GM21360 (cell line): ENCODE measurements around the gene PRCC.

Source experiments
- ATAC-seq: cut with Tn5 transposase; IDR thresholded peaks from one replicate; pipeline ENCODE4 v1.9.1; 2021; ENCODE audit warnings: mild to moderate bottlenecking, moderate library complexity; ENCODE audit not compliant: unreplicated experiment

The PRCC gene, protein sequence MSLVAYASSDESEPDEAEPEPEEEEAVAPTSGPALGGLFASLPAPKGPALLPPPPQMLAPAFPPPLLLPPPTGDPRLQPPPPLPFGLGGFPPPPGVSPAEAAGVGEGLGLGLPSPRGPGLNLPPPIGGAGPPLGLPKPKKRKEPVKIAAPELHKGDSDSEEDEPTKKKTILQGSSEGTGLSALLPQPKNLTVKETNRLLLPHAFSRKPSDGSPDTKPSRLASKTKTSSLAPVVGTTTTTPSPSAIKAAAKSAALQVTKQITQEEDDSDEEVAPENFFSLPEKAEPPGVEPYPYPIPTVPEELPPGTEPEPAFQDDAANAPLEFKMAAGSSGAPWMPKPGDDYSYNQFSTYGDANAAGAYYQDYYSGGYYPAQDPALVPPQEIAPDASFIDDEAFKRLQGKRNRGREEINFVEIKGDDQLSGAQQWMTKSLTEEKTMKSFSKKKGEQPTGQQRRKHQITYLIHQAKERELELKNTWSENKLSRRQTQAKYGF

GRCh38 chr1:156767101-156767878 lies at the start of gene PRCC:
TSS of gene PRCC (plus strand) at chr1:156767535. CDS start at chr1:156767772, 237 bp downstream.
- ATAC-seq, result peak; percentile 81

DNA sequence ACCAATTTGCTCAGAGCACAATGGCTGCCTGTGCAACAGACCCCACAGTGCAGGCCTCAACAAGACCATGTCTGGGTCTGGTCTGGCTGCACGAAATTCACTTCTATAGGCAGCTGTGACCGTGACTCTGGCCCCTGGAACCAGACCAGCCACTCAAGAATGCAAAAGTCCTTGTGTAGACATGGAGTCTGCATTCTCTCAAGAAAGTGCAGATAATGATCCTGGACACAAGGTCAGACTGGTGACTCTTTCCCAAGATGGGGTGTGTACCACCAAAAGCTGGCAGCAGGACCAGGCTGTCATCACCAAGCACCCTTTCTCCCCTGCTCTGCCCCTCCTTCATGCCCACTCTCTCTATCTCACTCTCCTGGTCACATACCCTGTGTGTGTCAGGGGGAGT lies 46.2 kb upstream of the PRCC start:
- no peak for ATAC-seq

DNA sequence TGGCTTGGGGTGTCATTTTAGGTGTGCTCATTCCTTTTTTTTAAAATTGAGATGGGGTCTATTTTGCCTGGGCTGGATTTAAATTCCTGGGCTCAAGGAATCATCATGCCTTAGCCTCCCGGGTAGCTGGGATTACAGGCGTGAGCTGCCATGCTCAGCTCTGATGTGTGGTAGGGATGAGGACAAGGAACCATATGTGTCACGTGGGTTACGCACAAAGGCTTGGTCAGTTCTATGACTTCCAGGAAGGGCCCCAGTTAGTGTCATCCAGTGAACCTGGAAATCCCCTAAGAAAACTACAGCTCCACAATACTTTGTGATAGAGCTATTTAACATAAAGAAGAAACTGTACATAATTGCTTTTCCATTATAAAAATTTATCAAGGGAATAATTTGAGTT lies 45.8 kb upstream of the PRCC start:
- ATAC-seq, result no peak

- ATAC-seq, result peak; percentile 34
Observed at GRCh38 chr1:156725683-156726280, 41.6 kb upstream of the PRCC start.

DNA sequence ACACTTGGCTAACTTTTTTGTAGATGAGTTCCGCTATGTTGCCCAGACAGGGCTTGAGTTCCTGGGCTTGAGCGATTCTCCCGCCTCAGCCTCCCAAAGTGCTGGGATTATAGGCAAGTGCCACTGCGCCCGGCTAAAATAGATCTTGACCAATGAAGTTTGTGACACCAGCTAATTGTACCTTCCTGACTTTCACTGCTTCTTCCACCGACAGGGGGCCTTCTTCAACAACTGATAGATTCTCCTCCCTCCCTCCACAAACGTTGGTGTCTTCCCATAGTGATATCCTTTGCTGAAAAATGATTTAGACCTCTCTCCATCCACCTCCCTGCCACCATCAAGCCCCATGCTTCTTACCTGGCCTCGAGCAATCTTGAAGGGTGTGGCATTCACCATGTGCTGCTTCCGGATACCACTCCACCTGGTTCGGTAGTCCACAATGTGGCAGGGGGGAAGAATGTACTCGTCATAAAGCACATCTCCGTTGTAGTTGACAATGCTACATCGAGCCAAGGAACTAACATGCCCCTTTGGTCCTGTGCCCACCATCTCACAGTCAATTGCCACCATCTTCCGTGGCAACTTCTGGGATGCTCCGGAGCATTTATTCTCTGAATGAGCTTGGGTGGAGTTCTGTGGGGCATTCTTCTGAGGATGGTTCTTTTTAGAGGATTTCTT lies 40.6 kb upstream of the PRCC start:
- ATAC-seq, result no peak

DNA sequence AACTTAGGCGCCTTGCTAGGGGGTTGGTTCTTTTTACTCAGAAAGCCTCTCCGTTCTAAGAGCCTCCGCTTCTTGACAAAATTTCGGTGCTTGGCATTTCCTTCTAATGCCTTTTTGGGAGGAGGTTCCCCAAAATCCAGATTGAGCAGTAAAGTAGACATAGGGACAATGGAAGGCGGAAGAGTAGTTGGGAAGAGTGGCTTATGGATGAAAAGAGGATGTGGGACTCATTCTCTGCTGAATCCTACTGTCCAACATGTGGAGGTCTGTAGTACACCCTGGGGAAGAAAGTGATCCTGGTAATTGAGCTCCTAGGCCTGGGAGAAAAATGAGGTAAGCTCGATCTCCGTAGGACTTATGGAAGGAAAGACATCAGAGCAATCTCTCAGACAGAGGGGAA lies 39.8 kb upstream of the PRCC start:
- ATAC-seq, result no peak

- ATAC-seq, result peak; percentile 35
Observed at GRCh38 chr1:156727926-156728598, 39.3 kb upstream of the PRCC start, which contains the start of gene METTL25B. TSS of gene METTL25B (plus strand) at chr1:156728469. CDS start at chr1:156729105, 636 bp downstream.

DNA sequence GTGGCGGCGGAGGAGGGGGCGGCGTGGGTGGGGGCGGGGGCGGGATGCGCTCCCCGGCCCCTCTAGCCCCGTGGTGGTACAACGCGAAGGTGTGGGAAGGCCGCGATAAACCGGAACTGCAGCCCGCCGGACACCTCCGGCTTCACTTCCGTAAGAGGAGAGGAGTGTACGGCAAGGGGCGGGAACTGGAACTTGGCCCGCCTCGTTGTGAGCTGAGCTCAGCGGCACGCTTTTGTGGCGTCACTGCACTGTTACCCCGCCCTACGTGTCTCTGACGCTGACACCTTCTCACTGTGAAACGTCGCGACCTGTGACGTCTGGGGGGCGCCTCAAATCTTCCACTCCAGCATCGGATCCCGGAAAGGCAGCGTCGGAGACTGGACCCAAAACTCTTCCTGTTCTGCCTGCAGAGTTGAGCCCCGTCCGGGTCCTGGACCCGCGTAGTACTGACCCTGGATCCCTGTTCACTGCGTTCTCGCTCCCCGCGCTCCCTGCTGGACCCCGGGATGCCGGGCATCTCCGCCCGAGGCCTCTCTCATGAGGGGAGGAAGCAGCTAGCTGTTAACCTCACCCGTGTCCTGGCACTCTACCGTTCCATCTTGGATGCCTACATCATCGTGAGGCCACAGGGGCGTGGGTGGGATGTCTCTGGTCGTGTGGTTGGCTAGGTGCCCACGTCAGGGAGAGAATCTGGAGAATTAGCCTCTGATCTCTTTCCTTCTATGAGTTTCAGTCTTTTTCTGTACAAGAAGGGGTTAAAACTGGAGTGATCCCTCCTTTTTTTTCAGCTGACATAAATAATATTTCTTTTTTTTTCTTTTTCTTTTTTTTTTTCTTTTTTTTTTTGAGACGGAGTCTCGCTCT lies 38.5 kb upstream of the PRCC start, which contains the start of gene ISG20L2:
Gene ISG20L2 (minus strand): TSS at position 168 of the 864 bp plus-strand sequence. CDS start 1,114 bp downstream, outside the sequence.
- ATAC-seq, result peak; percentile 80

- ATAC-seq, result no peak
Observed at GRCh38 chr1:156733989-156734584, 33.2 kb upstream of the PRCC start.

- ATAC-seq, result no peak
Observed at GRCh38 chr1:156738407-156738806, 28.9 kb upstream of the PRCC start.

GRCh38 chr1:156738916-156739315 lies 28.4 kb upstream of the PRCC start:
- ATAC-seq, result no peak

- ATAC-seq, result peak; percentile 12
Observed at GRCh38 chr1:156740237-156740740, 27.0 kb upstream of the PRCC start.

DNA sequence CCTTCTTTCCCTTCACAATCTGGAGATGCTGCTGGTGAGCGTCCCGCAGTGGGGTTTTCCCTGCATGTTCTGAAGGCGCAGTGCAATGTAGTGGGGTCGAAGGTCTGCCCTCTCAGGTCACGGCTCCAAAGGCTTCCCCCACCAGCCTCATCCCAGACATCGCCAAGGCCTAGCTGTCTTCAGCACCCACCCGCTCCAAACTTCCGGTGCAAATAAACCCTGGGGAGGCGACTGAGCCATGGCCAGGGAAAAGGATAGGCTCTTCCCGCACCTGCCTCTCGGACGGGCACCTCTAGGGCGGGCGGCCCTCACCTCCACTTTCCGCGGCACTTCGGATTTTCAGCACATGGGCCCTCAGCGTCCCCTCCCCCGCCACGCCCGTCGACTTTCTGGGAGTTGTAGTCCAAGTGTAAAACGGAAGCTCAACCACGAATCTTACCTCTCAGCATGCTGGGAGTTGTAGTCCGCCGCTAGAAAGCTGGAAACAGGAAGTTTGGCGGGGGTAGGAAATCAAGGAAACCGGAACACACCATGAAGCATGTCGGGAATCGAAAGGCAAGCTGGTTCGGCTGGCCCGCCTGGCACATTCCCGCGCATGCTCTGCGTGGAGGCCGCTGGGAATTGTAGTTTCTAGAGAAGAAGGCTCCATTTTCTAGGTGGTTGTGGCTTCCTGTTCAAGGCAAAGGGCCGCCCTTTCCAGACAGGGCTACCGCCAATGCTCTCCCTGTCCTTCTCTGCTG lies 26.4 kb upstream of the PRCC start, which contains the start of gene MRPL24:
Gene MRPL24 (minus strand): TSS at position 348 of the 740 bp plus-strand sequence. CDS start 2,384 bp downstream, outside the sequence.
- peak; percentile 77 for ATAC-seq

DNA sequence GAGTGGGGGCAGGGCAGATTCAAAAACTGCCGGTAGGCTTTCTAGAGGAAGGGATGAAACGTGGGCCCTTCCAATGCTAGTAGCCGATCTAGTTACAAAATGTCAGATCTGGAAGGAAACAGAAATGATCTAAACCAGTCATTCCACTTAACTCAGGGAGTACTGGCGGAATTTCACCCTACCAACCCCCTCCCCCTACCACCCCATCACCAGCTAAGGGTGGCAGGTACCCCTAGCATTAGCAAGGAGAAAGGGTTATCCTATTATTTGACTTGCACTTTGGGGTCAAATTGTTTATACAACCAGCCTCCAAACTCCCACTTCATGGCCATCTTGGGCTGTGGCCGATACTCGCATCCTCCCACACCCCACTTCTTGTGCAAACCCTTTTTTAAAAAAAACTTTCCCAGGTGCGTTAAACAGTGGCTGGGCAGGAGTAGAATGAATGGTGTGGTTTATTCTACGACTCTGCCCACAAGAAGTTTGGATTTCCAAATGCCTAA lies 25.8 kb upstream of the PRCC start:
- no peak for ATAC-seq

- ATAC-seq, result no peak
Observed at GRCh38 chr1:156742017-156742416, 25.3 kb upstream of the PRCC start.

DNA sequence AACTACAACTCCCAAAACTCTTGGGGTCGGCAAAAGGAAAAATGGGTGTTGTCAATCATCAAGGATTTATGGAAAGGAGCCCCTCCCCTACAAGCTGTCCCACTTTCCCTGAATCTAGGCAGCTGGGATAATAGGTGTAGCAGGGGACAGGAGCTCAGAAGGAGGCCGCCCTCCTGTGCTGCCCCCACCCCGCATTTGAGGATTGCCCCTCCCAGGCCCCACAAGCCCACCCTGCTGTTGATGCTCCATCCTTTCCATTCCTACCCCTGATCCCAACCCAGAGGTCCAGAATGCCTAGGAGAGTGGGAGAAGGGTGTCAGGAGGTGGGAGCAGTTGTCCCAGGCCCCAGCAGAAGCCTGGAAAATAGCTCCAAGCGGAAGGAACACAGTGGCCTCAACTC lies 24.5 kb upstream of the PRCC start:
- no peak for ATAC-seq
